HL-60 (cell line): ENCODE measurements around the gene SH3RF3.

Source experiments
- GABPA ChIP-seq: IDR thresholded peaks from 2 replicates; pipeline ENCODE4 v1.6.1; 2012; ENCODE audit warnings: low read depth
- POLR2AphosphoS5 ChIP-seq: IDR thresholded peaks from 2 replicates; pipeline ENCODE4 v1.6.1; 2012; ENCODE audit warnings: low read depth
- TF ChIP-seq, protein P1 (sequence below): IDR thresholded peaks from 2 replicates; pipeline ENCODE4 v1.6.1; 2012; ENCODE audit warnings: low read depth; ENCODE audit not compliant: insufficient replicate concordance
- TF ChIP-seq, protein P2 (sequence below): IDR thresholded peaks from one replicate; pipeline ENCODE4 v1.5.1; 2011; ENCODE audit warnings: low read length, control low read depth, inconsistent platforms; ENCODE audit not compliant: insufficient read depth

- TF ChIP-seq, protein P1, sequence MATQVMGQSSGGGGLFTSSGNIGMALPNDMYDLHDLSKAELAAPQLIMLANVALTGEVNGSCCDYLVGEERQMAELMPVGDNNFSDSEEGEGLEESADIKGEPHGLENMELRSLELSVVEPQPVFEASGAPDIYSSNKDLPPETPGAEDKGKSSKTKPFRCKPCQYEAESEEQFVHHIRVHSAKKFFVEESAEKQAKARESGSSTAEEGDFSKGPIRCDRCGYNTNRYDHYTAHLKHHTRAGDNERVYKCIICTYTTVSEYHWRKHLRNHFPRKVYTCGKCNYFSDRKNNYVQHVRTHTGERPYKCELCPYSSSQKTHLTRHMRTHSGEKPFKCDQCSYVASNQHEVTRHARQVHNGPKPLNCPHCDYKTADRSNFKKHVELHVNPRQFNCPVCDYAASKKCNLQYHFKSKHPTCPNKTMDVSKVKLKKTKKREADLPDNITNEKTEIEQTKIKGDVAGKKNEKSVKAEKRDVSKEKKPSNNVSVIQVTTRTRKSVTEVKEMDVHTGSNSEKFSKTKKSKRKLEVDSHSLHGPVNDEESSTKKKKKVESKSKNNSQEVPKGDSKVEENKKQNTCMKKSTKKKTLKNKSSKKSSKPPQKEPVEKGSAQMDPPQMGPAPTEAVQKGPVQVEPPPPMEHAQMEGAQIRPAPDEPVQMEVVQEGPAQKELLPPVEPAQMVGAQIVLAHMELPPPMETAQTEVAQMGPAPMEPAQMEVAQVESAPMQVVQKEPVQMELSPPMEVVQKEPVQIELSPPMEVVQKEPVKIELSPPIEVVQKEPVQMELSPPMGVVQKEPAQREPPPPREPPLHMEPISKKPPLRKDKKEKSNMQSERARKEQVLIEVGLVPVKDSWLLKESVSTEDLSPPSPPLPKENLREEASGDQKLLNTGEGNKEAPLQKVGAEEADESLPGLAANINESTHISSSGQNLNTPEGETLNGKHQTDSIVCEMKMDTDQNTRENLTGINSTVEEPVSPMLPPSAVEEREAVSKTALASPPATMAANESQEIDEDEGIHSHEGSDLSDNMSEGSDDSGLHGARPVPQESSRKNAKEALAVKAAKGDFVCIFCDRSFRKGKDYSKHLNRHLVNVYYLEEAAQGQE = no peak
- TF ChIP-seq, protein P2, sequence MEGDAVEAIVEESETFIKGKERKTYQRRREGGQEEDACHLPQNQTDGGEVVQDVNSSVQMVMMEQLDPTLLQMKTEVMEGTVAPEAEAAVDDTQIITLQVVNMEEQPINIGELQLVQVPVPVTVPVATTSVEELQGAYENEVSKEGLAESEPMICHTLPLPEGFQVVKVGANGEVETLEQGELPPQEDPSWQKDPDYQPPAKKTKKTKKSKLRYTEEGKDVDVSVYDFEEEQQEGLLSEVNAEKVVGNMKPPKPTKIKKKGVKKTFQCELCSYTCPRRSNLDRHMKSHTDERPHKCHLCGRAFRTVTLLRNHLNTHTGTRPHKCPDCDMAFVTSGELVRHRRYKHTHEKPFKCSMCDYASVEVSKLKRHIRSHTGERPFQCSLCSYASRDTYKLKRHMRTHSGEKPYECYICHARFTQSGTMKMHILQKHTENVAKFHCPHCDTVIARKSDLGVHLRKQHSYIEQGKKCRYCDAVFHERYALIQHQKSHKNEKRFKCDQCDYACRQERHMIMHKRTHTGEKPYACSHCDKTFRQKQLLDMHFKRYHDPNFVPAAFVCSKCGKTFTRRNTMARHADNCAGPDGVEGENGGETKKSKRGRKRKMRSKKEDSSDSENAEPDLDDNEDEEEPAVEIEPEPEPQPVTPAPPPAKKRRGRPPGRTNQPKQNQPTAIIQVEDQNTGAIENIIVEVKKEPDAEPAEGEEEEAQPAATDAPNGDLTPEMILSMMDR = no peak
- no peak for TF ChIP-seq GABPA
- TF ChIP-seq POLR2AphosphoS5 = no peak
Observed at GRCh38 chr2:109527079-109527478, 398.1 kb downstream of the SH3RF3 start.
